Measurements from ENCODE around the gene ZNF333. TPM values are rescaled to one million over a fixed set of nuclear protein-coding genes. Genes with fewer than 3 reads are reported as not detected.

Gene ZNF333
- total and polyA plus RNA-seq, 7 donors, result 1.8 to 55.4 (median 27.2) TPM

DNA sequence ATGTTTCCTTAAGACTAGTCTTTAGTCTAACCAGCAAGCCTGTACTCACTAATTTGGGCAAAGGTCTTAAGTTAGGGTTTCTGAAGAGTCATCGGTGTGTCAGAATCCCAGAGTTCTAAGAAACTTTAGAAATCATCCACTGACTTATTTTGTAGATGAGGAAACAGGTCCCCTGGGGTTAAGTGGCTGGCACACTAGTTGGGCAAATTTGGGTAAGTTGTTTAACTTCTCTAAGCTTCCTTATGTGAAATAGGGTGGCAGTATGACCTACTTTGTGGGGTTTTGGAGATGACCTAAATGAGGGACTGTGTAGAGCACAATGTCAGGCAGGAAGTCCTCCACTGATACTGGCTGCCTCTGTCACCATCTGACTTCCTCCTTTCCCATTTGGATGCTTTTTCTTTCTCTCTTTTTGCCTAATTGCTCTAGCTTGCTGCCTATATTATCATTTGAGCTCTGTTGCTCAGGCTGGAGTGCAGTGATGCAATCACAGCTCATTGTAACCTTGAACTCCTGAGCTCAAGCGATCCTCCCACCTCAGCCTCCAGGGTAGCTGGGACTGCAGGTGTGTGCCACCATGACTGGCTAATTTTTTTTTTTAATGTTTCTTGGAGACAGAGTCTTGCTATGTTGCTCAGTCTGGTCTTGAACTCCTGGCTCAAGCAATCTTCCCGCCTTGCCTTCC, 17.5 kb upstream of the ZNF333 start:
- Histone ChIP-seq H3K27ac (no peak overlapping the region), H3K4me3 (no peak overlapping the region), H3K27me3 (no peaks in the 10 kb centered on the region), H3K36me3 (no peaks in the 10 kb centered on the region), H3K4me1 (no peaks in the 10 kb centered on the region), H3K9me3 (peaks cover 0 to 6% (median 3%) of the 10 kb centered on the region in 4 donors)
- 84 to 87% methylated on average over 3 of the region's 3 CpGs for WGBS, 2 donors
- DNase-seq, result no peak
- TF ChIP-seq POLR2AphosphoS5 (IDR thresholded peaks at IDR 0.05), result no peak
- no peak for TF ChIP-seq POLR2A (IDR thresholded peaks at IDR 0.05)
- TF ChIP-seq EP300 (IDR thresholded peaks at IDR 0.05), result no peak
- TF ChIP-seq CTCF (IDR thresholded peaks at IDR 0.05), result no peak
- intact Hi-C loops (cut with DNase I), result no loop called here

DNA sequence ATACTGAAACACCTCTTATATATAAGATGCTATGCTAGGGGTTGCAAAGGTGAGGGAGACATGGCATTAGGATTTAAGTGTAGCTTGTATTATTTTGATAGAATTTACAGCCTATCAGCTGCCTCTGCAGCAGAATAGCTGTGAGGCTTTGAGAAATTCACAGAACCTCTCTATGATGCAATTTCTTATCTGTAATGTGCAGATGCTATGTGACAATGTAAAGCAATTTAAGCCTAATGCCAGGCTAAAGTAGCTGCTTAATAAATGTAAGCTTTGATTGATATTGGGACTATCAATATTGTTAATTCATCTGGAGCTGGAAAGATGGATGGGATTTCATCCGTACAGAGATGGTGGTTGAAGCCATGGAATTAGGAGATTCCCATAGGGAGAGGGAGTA, 16.8 kb upstream of the ZNF333 start:
- Histone ChIP-seq H3K27ac (no peak overlapping the region), H3K4me3 (no peak overlapping the region), H3K27me3 (no peaks in the 10 kb centered on the region), H3K9me3 (peaks cover 0 to 6% (median 3%) of the 10 kb centered on the region in 4 donors), H3K36me3 (no peaks in the 10 kb centered on the region), H3K4me1 (no peaks in the 10 kb centered on the region)
- no peak for DNase-seq
- intact Hi-C loops (cut with DNase I), result no loop called here
- TF ChIP-seq POLR2AphosphoS5 (IDR thresholded peaks at IDR 0.05), result no peak
- no peak for TF ChIP-seq CTCF (IDR thresholded peaks at IDR 0.05)
- no peak for TF ChIP-seq POLR2A (IDR thresholded peaks at IDR 0.05)
- TF ChIP-seq EP300 (IDR thresholded peaks at IDR 0.05), result no peak
- WGBS, 2 donors, result 81 to 88% methylated on average over 1 of the region's 1 CpG

- no peak for DNase-seq
- H3K27ac ChIP-seq, result no peak within 1 kb of the TSS
- whole genome bisulfite sequencing, 2 donors, result 52 to 64% methylated on average over 6 of the region's 6 CpGs
- no peaks in the 10 kb centered on the region for H3K4me1 ChIP-seq
- intact Hi-C loops (cut with DNase I), result no loop called here
- H3K36me3 ChIP-seq, result no peaks in the 10 kb centered on the region
- H3K27me3 ChIP-seq, result no peaks in the 10 kb centered on the region
- H3K4me3 ChIP-seq, result no peak within 1 kb of the TSS
- peaks cover 0 to 6% (median 2%) of the 10 kb centered on the region in 4 donors for H3K9me3 ChIP-seq
- TF ChIP-seq EP300 (IDR thresholded peaks at IDR 0.05), result no peak
- no peak for TF ChIP-seq POLR2AphosphoS5 (IDR thresholded peaks at IDR 0.05)
- TF ChIP-seq POLR2A (IDR thresholded peaks at IDR 0.05), result no peak
- no peak for TF ChIP-seq CTCF (IDR thresholded peaks at IDR 0.05)
Observed at GRCh38 chr19:14674764-14675163, 15.1 kb upstream of the ZNF333 start, which contains the start of gene ADGRE3. ADGRE3 (minus strand) TSS chr19:14674844; CDS start chr19:14674770, 74 bp downstream.

DNA sequence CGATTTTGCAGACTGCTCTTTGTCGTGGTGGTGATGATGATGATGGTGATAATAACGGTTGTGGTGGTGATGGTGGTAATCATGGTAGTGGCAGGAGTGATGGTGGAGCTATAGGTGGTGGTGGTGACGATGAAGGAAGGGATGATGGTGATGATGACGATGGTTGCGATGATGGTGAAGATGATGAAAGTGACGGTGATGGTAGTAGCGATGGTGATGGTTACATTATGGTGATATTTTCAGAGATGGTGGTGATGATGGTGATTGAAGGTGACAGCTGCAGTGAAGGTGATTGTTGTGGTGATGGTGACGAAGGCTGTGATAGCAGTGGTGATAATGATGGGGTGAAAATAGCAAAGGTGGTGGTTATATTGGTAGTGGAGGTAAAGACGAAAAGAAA, 13.1 kb upstream of the ZNF333 start:
- H3K27ac ChIP-seq, result no peak overlapping the region
- no peaks in the 10 kb centered on the region for H3K36me3 ChIP-seq
- DNase-seq, result no peak
- no peaks in the 10 kb centered on the region for H3K9me3 ChIP-seq
- no peaks in the 10 kb centered on the region for H3K27me3 ChIP-seq
- no peak overlapping the region for H3K4me3 ChIP-seq
- no peaks in the 10 kb centered on the region for H3K4me1 ChIP-seq
- WGBS, 2 donors, result 86 to 87% methylated on average over 10 of the region's 10 CpGs
- no peak for TF ChIP-seq CTCF (IDR thresholded peaks at IDR 0.05)
- intact Hi-C loops (cut with DNase I), result no loop called here

DNA sequence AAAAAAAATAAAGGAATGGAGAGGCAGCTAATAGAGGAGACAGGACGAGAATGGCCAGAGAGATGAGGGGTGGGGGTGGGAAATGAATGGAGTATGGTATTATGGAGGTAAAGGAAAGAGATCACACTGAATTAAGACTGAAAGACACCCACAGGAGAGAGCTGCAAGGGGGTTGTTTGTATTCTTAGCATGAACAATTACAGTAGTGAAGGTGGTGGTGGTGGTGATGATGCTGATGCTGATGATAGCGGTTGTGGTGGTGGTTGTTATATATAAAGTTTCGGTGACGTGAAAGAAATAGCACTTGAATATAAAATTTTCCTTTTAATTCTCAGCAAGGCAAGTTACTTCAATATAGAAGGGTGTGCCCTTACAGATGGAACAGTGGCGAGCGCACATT, 12.4 kb upstream of the ZNF333 start:
- no peaks in the 10 kb centered on the region for H3K4me1 ChIP-seq
- TF ChIP-seq CTCF (IDR thresholded peaks at IDR 0.05), result no peak
- no peak for TF ChIP-seq POLR2AphosphoS5 (IDR thresholded peaks at IDR 0.05)
- no peak for TF ChIP-seq EP300 (IDR thresholded peaks at IDR 0.05)
- no peak for TF ChIP-seq POLR2A (IDR thresholded peaks at IDR 0.05)
- no peaks in the 10 kb centered on the region for H3K9me3 ChIP-seq
- 84 to 86% methylated on average over 6 of the region's 6 CpGs for WGBS, 2 donors
- intact Hi-C loops (cut with DNase I), result no loop called here
- DNase-seq, result no peak
- no peaks in the 10 kb centered on the region for H3K36me3 ChIP-seq
- no peak overlapping the region for H3K27ac ChIP-seq
- H3K27me3 ChIP-seq, result no peaks in the 10 kb centered on the region
- no peak overlapping the region for H3K4me3 ChIP-seq

Measured in sigmoid colon (tissue), 7 donors.